ENCODE results near the gene RNU5B-1.

RNU5B-1 gene

GRCh38 chr15:65258375-65259262 lies 45.9 kb upstream of the RNU5B-1 start:
- H3K9ac ChIP-seq (ENCODE audit: low read length): no peak overlapping the region
- H3K9me3 ChIP-seq (replicated peaks; ENCODE audit: insufficient read depth, low read length): no peaks in the 10 kb centered on the region
- H3K4me2 ChIP-seq (ENCODE audit: low read depth, low read length): no peak overlapping the region
- no peaks in the 10 kb centered on the region for H3K4me1 ChIP-seq (ENCODE audit: low read length)
- H3K36me3 ChIP-seq (replicated peaks; ENCODE audit: insufficient read depth, low read length): no peaks in the 10 kb centered on the region
- H3K4me3 ChIP-seq (ENCODE audit: low read length): no peak overlapping the region
- H3K79me2 ChIP-seq (ENCODE audit: low read length): no peaks in the 10 kb centered on the region
- H3K27ac ChIP-seq (ENCODE audit: low read length): no peak overlapping the region
- H2AFZ ChIP-seq (ENCODE audit: low read length): no peak overlapping the region
- H3K9me2 ChIP-seq (replicated peaks; ENCODE audit: insufficient read depth, low read length): no peaks in the 10 kb centered on the region
- TF ChIP-seq EZH2phosphoT487 (IDR thresholded peaks at IDR 0.05; ENCODE audit: low read length): no peak
- TF ChIP-seq EZH2 (optimal IDR thresholded peaks at IDR 0.05; ENCODE audit: low read depth, low read length): no peak
- no peak for TF ChIP-seq CTCF (IDR thresholded peaks at IDR 0.05; ENCODE audit: low read length)
- H3K27me3 ChIP-seq (replicated peaks; ENCODE audit: insufficient read depth, low read length): no peaks in the 10 kb centered on the region
- H3F3A ChIP-seq (ENCODE audit: insufficient read depth, low read length): no peaks in the 10 kb centered on the region
- no peaks in the 10 kb centered on the region for H4K20me1 ChIP-seq (ENCODE audit: insufficient read depth, low read length)
- DNase-seq: no peak

GRCh38 chr15:65259367-65259797 lies 45.1 kb upstream of the RNU5B-1 start:
- H3K79me2 ChIP-seq (ENCODE audit: low read length): no peaks in the 10 kb centered on the region
- no peak for TF ChIP-seq EZH2 (optimal IDR thresholded peaks at IDR 0.05; ENCODE audit: low read depth, low read length)
- no peak for TF ChIP-seq CTCF (IDR thresholded peaks at IDR 0.05; ENCODE audit: low read length)
- no peak for TF ChIP-seq EZH2phosphoT487 (IDR thresholded peaks at IDR 0.05; ENCODE audit: low read length)

GRCh38 chr15:65260968-65261367 lies 43.5 kb upstream of the RNU5B-1 start:
- Histone ChIP-seq H3K4me1 (ENCODE audit: low read length) (no peaks in the 10 kb centered on the region), H4K20me1 (ENCODE audit: insufficient read depth, low read length) (no peaks in the 10 kb centered on the region), H3K4me2 (ENCODE audit: low read depth, low read length) (no peak overlapping the region), H3K79me2 (ENCODE audit: low read length) (no peaks in the 10 kb centered on the region), H3K27me3 (replicated peaks; ENCODE audit: insufficient read depth, low read length) (no peaks in the 10 kb centered on the region), H2AFZ (ENCODE audit: low read length) (no peak overlapping the region), H3K4me3 (ENCODE audit: low read length) (no peak overlapping the region), H3K36me3 (replicated peaks; ENCODE audit: insufficient read depth, low read length) (no peaks in the 10 kb centered on the region), H3K9me2 (replicated peaks; ENCODE audit: insufficient read depth, low read length) (no peaks in the 10 kb centered on the region), H3F3A (ENCODE audit: insufficient read depth, low read length) (no peaks in the 10 kb centered on the region), H3K9ac (ENCODE audit: low read length) (no peak overlapping the region), H3K27ac (ENCODE audit: low read length) (no peak overlapping the region), H3K9me3 (replicated peaks; ENCODE audit: insufficient read depth, low read length) (no peaks in the 10 kb centered on the region)
- DNase-seq: no peak
- no peak for TF ChIP-seq EZH2 (optimal IDR thresholded peaks at IDR 0.05; ENCODE audit: low read depth, low read length)
- no peak for TF ChIP-seq EZH2phosphoT487 (IDR thresholded peaks at IDR 0.05; ENCODE audit: low read length)
- no peak for TF ChIP-seq CTCF (IDR thresholded peaks at IDR 0.05; ENCODE audit: low read length)

More at GRCh38 chr15:65259367-65259797, 45.1 kb upstream of the RNU5B-1 start:
- Histone ChIP-seq H3F3A (ENCODE audit: insufficient read depth, low read length) (no peaks in the 10 kb centered on the region), H3K36me3 (replicated peaks; ENCODE audit: insufficient read depth, low read length) (no peaks in the 10 kb centered on the region), H4K20me1 (ENCODE audit: insufficient read depth, low read length) (no peaks in the 10 kb centered on the region), H2AFZ (ENCODE audit: low read length) (no peak overlapping the region), H3K4me3 (ENCODE audit: low read length) (no peak overlapping the region), H3K9ac (ENCODE audit: low read length) (no peak overlapping the region), H3K27ac (ENCODE audit: low read length) (no peak overlapping the region), H3K9me2 (replicated peaks; ENCODE audit: insufficient read depth, low read length) (no peaks in the 10 kb centered on the region), H3K4me1 (ENCODE audit: low read length) (no peaks in the 10 kb centered on the region), H3K27me3 (replicated peaks; ENCODE audit: insufficient read depth, low read length) (no peaks in the 10 kb centered on the region), H3K4me2 (ENCODE audit: low read depth, low read length) (no peak overlapping the region), H3K9me3 (replicated peaks; ENCODE audit: insufficient read depth, low read length) (no peaks in the 10 kb centered on the region)
- DNase-seq: no peak

Data from MM.1S (cell line).